G401 (cell line): Measurements from ENCODE around the gene MROH7. TPM values are rescaled to one million over a fixed set of nuclear protein-coding genes. Genes with fewer than 3 reads are reported as not detected.

Experiments used
- DNase-seq: peaks from one replicate; pipeline ENCODE4 v3.0.0-alpha.2; 2015; ENCODE audit warnings: low spot score
- in situ Hi-C: cut with HindIII; loops from 2 replicates; pipeline ENCODE4 v1.10.0; 2016; ENCODE audit warnings: low sequenced_read_pairs, mixed read lengths
- total RNA-seq: library from RNA; depleted of rRNA; stranded (reverse); fragments of >200 nt; shearing (Covaris generic); gene quantifications from 2 replicates; pipeline ENCODE4 v1.2.3, GENCODE V29; 2014; rRNA removed

MROH7 gene
- total RNA-seq, 1 experiment from 2014 or later, result not detected

GRCh38 chr1:54754486-54755285 lies 113.1 kb downstream of the MROH7 start:
- no peak for DNase-seq
- in situ Hi-C loops, result no loop called here

GRCh38 chr1:54757833-54758232 lies 116.2 kb downstream of the MROH7 start:
- no peak for DNase-seq
- in situ Hi-C loops, result no loop called here

DNA sequence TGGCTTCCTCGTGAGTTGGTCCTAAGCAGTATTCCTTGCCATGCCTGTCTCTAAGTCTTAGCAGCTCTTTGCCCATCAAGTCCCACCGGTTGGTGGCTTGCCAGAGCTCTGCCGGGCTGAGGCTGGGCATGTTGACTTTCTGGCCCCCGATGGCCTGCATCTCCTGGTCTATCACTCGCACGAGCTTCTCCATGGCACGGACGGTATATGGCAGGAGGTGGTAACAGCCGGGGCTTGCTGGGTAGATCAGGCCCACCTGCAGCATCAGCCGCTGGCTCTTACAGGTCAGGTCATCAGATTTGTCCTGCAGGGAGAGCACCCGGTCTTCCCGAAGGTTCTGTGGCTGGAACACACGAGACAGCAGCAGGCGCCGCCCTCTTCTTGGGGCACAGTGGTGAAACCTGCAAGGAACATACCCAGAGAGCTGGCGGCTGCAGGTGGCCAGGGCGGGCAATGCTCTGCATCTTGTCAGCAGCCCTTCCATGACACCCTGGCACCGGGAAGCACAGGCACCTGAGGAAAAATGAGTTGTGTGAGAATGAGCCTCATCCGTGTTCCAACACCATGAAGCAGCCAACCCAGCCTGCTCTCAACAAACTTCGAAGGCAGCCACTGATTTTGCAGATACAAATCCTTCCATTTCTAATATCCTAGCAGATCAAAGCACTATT lies 117.2 kb downstream of the MROH7 start:
- no peak for DNase-seq
- in situ Hi-C loops, result no loop called here

Other genes starting within 250 kb of the MROH7 start
- 64.0 and 71.2 TPM in 2 replicates for gene SSBP3, start 235.4 kb upstream of the MROH7 start, total RNA-seq
- 7.1 and 13.6 TPM in 2 replicates for gene ACOT11, start 93.6 kb upstream of the MROH7 start, total RNA-seq
- 0.75 and 1.3 TPM in 2 replicates for gene FAM151A, start 18.3 kb upstream of the MROH7 start, total RNA-seq
- gene TTC4, start 74.1 kb downstream of the MROH7 start, total RNA-seq, result 37.5 and 53.5 TPM in 2 replicates
- gene PARS2, start 122.7 kb downstream of the MROH7 start, total RNA-seq, result 10.0 and 17.2 TPM in 2 replicates
- gene TTC22, start 159.5 kb downstream of the MROH7 start, total RNA-seq, result not detected in 2 replicates
- gene DHCR24, start 245.4 kb downstream of the MROH7 start, total RNA-seq, result 77.8 and 101 TPM in 2 replicates